H54 (cell line): ENCODE data around the gene CHL1.

ENCODE experiments used
- DNase-seq: peaks from one replicate; pipeline ENCODE4 v3.0.0; 2011; ENCODE audit warnings: low spot score, mixed read lengths; ENCODE audit not compliant: insufficient read length
- FAIRE-seq: peaks from 3 replicates; lab custom pipeline; 2011; peaks lifted over from hg19 to GRCh38; lab: Jason Lieb, UNC
- POLR2A ChIP-seq: IDR thresholded peaks from 2 replicates; pipeline ENCODE4 v1.6.1; 2011; ENCODE audit warnings: low read depth, mild to moderate bottlenecking, low read length

Gene CHL1

GRCh38 chr3:197828-198491 is 1.4 kb downstream of the CHL1 start:
- FAIRE-seq: no peak
- no peak for DNase-seq
- no peak for TF ChIP-seq POLR2A

- FAIRE-seq: no peak
- DNase-seq: no peak
These were observed 3.3 kb downstream of the CHL1 start for GRCh38 chr3:199835-200234.

GRCh38 chr3:200758-201325 is 4.3 kb downstream of the CHL1 start:
- TF ChIP-seq POLR2A: no peak
- FAIRE-seq: no peak
- no peak for DNase-seq

More at GRCh38 chr3:199835-200234, 3.3 kb downstream of the CHL1 start:
- no peak for TF ChIP-seq POLR2A

GRCh38 chr3:204102-204501 is 7.5 kb downstream of the CHL1 start:
- no peak for DNase-seq
- no peak for FAIRE-seq
- TF ChIP-seq POLR2A: no peak

- TF ChIP-seq POLR2A: no peak
- FAIRE-seq (no peak), DNase-seq (no peak)
These were observed 11.4 kb downstream of the CHL1 start for GRCh38 chr3:207973-208372.

GRCh38 chr3:210669-211068 is 14.1 kb downstream of the CHL1 start:
- no peak for TF ChIP-seq POLR2A
- FAIRE-seq: no peak
- DNase-seq: no peak

GRCh38 chr3:212432-212831 is 15.9 kb downstream of the CHL1 start:
- DNase-seq (no peak), FAIRE-seq (no peak)
- TF ChIP-seq POLR2A: no peak

GRCh38 chr3:217099-217813 is 20.7 kb downstream of the CHL1 start:
- DNase-seq: no peak
- no peak for TF ChIP-seq POLR2A
- FAIRE-seq: no peak

- TF ChIP-seq POLR2A: no peak
- FAIRE-seq (no peak), DNase-seq (no peak)
These were observed 21.4 kb downstream of the CHL1 start for GRCh38 chr3:217948-218347.

- FAIRE-seq (no peak), DNase-seq (no peak)
- TF ChIP-seq POLR2A: no peak
These were observed 32.0 kb downstream of the CHL1 start for GRCh38 chr3:228442-229182.

- FAIRE-seq: no peak
- TF ChIP-seq POLR2A: no peak
- no peak for DNase-seq
These were observed 32.7 kb downstream of the CHL1 start for GRCh38 chr3:229183-229661.

- FAIRE-seq (no peak), DNase-seq (no peak)
- TF ChIP-seq POLR2A: no peak
These were observed 40.3 kb downstream of the CHL1 start for GRCh38 chr3:236881-237280.

GRCh38 chr3:242602-243355 is 46.2 kb downstream of the CHL1 start:
- TF ChIP-seq POLR2A: no peak
- FAIRE-seq: no peak

More at GRCh38 chr3:242602-243355, 46.2 kb downstream of the CHL1 start:
- DNase-seq: no peak
